NCI-H748 (cell line): ENCODE measurements around the gene TMEM50B.
"Not testable (repeated sequence)": the region's sequence is repeated elsewhere in the genome, so short reads cannot be mapped to it uniquely, and the experiment has no call there.

Experiments
- DNase-seq: peaks from one replicate; lab custom pipeline; 2025; ENCODE audit not compliant: unreplicated experiment; lab: John Stamatoyannopoulos, UW

TMEM50B gene

GRCh38 chr21:33432496-33432895 lies 47.3 kb downstream of the TMEM50B start:
- DNase-seq = no peak

DNA sequence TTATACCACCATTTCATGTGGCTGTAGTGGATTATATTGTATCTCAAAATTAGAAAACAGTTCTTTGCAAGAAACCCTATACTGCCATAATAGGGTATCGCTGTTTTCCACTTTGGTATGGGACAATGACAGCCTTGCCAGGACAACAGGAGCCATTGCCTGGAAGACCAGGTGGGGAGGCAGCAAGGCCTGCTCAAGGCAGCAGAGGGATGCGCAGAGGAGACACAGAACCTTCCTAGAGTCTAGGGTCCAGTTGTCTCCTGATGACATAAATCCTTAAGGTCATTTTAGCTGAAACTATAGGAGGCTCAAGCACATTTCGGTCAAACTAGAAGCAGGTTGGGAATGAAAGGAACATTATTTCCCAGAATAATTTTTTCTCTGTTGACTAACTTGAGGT lies 48.9 kb downstream of the TMEM50B start:
- no peak for DNase-seq

GRCh38 chr21:33428669-33429068 lies 51.1 kb downstream of the TMEM50B start:
- DNase-seq = no peak

DNA sequence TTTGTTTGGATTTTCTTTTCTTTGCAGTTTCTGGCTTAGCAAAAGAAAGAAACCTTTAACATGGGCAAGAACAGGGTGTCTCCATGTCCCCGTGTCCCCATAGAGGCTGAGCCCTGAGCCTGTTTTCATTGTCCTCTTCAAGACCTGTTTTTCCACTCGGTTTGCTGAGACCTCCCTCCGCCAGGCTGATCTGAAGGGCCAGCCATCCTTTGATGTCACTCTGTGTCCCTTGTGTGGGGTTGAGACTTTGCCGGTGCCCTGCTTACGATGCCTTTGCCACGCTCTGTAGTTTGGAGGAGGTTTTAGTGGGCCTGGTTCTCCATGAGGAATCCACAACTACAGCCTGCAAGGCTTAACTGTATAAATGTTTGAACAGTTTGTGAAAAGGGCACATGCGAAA lies 52.7 kb downstream of the TMEM50B start:
- DNase-seq = no peak

GRCh38 chr21:33425825-33426224 lies 53.9 kb downstream of the TMEM50B start:
- DNase-seq = no peak

- DNase-seq = no peak
These were observed 55.6 kb downstream of the TMEM50B start for GRCh38 chr21:33424214-33424613.

- no peak for DNase-seq
These were observed 57.9 kb downstream of the TMEM50B start for GRCh38 chr21:33421713-33422393.

- no peak for DNase-seq
These were observed 60.1 kb downstream of the TMEM50B start for GRCh38 chr21:33419538-33420123.

DNA sequence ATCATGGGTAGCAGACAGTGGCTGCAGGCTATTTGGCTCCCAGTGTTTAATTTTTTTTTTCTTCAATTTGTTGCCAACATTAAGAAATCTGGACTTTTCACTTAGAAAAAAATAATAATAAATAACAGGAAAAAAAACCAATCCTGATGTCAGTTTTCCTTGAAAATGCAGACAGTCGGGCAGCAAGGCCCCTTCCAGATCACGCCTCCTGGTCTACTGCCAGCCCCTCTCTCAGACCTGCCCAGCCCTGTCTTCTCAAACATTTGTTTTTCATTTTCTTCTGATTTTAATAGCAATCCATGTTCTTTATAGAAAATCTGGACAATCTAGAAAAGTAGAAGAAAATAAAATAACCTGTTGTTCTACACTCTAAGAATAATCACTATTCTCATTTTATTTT lies 61.1 kb downstream of the TMEM50B start:
- DNase-seq = no peak

GRCh38 chr21:33414926-33415325 lies 64.8 kb downstream of the TMEM50B start:
- no peak for DNase-seq

- DNase-seq = no peak
These were observed 65.7 kb downstream of the TMEM50B start for GRCh38 chr21:33414068-33414467.

- DNase-seq = no peak
These were observed 66.8 kb downstream of the TMEM50B start for GRCh38 chr21:33412832-33413519.

DNA sequence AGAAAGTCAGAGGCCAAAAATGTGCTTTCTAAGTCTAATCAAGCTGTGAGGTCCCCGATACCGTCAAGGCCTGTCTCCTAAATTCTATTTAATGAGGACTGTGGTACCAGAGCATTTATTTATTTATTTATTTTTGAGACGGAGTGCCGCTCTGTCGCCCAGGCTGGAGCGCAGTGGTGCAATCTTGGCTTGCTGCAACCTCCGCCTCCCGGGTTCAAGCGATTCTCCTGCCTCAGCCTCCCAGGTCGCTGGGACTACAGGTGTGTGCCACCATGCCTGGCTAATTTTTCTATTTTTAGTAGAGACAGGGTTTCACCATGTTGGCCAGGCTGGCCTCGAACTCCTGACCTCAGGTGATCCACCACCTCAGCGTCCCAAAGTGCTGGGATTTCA lies 67.3 kb downstream of the TMEM50B start:
- DNase-seq = not testable (repeated sequence)

DNA sequence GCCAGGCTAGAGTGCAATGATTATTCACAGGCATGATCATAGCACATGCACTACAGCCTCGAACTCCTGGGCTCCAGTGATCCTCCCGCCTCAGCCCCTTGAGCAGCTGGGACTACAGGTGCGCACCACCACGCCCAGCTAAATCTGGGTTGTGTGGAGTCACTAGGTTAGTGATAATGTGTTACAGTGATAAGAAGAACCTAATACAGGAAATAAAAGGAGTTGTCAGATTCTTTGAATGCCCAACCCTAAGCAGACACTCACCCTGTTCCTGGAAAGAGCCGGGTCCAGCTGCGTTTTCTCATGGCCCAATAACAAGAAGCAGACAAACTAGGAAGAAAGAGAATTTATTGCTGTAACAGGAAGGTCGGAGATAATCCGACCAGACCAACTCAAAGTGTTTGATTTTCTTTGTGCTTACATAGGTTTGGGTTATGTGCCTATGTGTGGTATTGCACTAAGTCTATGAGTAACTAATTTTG lies 67.8 kb downstream of the TMEM50B start:
- no peak for DNase-seq

- DNase-seq = no peak
These were observed 73.3 kb downstream of the TMEM50B start for GRCh38 chr21:33406493-33406892.

- DNase-seq = peak; percentile 70
These were observed 75.8 kb downstream of the TMEM50B start for GRCh38 chr21:33403786-33404585.

DNA sequence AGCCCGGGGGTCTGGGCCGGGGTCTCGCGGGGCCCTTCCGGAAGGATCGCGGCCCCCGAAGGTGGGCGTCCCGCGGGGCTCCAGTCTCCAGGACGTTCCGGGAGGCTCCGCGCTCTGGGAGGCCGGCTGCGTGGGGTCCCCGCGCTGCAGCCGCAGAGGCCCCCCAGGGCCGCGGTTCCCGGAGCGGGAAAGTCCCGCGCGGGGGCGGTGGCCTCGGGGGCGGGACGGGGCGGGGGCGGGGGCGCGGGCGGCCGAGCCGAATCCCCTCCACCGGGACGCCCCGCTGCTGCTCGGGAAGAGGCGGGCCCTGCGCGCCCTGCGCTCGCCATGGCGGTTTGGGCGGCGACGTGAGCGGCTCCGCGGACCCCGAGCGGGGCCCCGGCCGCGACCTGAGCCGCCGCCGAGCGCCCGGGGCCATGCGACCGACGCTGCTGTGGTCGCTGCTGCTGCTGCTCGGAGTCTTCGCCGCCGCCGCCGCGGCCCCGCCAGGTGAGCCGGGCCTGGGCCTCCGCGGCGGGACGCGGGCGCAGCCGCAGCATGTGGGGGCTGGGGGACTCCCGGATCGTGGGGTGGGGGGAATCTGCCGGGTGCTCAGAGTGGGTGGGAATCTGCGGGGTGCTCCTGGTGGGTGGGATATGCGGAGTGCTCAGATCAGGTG lies 76.5 kb downstream of the TMEM50B start, which contains the start of gene IFNGR2:
TSS of gene IFNGR2 (plus strand) at position 286 of the 658 bp plus-strand sequence. CDS start at position 417, 131 bp downstream.
- peak; percentile 43 for DNase-seq

GRCh38 chr21:33402001-33402979 lies 77.5 kb downstream of the TMEM50B start:
- peak; percentile 19 for DNase-seq

DNA sequence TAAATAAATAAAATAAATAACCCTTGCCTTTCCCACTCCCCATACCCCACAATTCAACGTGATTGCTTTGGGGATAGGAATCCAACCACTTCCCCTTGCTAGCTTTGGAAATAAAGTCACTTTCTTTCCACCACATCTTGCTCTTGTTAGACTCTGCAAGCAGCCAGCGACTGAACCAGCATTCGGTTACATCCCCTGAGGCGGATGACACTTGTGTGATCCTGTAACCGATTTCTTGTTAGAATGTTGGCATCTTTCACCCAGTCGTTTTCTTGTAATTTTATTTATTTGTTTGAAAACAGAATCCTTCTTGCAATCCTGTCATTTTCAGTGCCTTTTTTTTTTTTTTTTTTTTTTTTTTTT lies 78.2 kb downstream of the TMEM50B start:
- DNase-seq = no peak
